ENCODE data around the gene ABTB2.

ABTB2 gene

DNA sequence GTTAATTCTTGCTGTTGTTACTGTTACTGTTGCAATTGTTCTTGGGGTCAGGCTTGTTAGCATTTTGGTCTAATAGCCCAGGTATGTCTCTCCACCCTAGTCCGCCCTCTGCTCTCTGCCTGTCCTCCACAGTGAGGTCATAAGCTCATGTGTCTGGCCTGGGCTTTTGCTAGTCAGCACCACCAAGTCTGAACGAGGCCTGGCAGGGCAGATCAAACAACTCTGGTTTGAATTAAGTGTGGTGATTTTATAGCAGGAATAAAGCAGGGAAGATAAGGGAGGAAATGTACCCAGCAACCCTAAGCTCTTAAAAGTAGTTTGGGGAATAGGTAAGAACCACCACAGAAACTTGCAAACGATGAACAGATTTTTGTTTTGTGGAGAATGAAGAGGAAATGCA is 98.7 kb downstream of the ABTB2 start:
- no peaks in the 10 kb centered on the region for H3K27me3 ChIP-seq (ENCODE audit: insufficient read depth, poor library complexity, severe bottlenecking)
- no peak overlapping the region for H3K27ac ChIP-seq (replicated peaks)
- TF ChIP-seq, protein P1, sequence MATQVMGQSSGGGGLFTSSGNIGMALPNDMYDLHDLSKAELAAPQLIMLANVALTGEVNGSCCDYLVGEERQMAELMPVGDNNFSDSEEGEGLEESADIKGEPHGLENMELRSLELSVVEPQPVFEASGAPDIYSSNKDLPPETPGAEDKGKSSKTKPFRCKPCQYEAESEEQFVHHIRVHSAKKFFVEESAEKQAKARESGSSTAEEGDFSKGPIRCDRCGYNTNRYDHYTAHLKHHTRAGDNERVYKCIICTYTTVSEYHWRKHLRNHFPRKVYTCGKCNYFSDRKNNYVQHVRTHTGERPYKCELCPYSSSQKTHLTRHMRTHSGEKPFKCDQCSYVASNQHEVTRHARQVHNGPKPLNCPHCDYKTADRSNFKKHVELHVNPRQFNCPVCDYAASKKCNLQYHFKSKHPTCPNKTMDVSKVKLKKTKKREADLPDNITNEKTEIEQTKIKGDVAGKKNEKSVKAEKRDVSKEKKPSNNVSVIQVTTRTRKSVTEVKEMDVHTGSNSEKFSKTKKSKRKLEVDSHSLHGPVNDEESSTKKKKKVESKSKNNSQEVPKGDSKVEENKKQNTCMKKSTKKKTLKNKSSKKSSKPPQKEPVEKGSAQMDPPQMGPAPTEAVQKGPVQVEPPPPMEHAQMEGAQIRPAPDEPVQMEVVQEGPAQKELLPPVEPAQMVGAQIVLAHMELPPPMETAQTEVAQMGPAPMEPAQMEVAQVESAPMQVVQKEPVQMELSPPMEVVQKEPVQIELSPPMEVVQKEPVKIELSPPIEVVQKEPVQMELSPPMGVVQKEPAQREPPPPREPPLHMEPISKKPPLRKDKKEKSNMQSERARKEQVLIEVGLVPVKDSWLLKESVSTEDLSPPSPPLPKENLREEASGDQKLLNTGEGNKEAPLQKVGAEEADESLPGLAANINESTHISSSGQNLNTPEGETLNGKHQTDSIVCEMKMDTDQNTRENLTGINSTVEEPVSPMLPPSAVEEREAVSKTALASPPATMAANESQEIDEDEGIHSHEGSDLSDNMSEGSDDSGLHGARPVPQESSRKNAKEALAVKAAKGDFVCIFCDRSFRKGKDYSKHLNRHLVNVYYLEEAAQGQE (IDR thresholded peaks at IDR 0.05; ENCODE audit: insufficient replicate concordance, low read depth): no peak
- TF ChIP-seq, protein P2, sequence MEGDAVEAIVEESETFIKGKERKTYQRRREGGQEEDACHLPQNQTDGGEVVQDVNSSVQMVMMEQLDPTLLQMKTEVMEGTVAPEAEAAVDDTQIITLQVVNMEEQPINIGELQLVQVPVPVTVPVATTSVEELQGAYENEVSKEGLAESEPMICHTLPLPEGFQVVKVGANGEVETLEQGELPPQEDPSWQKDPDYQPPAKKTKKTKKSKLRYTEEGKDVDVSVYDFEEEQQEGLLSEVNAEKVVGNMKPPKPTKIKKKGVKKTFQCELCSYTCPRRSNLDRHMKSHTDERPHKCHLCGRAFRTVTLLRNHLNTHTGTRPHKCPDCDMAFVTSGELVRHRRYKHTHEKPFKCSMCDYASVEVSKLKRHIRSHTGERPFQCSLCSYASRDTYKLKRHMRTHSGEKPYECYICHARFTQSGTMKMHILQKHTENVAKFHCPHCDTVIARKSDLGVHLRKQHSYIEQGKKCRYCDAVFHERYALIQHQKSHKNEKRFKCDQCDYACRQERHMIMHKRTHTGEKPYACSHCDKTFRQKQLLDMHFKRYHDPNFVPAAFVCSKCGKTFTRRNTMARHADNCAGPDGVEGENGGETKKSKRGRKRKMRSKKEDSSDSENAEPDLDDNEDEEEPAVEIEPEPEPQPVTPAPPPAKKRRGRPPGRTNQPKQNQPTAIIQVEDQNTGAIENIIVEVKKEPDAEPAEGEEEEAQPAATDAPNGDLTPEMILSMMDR (IDR thresholded peaks at IDR 0.05; ENCODE audit: insufficient read depth, low read length): no peak
- TF ChIP-seq POLR2AphosphoS5 (IDR thresholded peaks at IDR 0.05; ENCODE audit: low read depth) (no peak), SPI1 (IDR thresholded peaks at IDR 0.05; ENCODE audit: borderline replicate concordance, low read depth) (no peak), GABPA (IDR thresholded peaks at IDR 0.05; ENCODE audit: low read depth) (no peak)
- DNase-seq (ENCODE audit: low read depth in 1 of 2, low spot score in 1 of 2): no peak
- no peak overlapping the region for H3K4me3 ChIP-seq (replicated peaks; ENCODE audit: insufficient read depth, low read length)

DNA sequence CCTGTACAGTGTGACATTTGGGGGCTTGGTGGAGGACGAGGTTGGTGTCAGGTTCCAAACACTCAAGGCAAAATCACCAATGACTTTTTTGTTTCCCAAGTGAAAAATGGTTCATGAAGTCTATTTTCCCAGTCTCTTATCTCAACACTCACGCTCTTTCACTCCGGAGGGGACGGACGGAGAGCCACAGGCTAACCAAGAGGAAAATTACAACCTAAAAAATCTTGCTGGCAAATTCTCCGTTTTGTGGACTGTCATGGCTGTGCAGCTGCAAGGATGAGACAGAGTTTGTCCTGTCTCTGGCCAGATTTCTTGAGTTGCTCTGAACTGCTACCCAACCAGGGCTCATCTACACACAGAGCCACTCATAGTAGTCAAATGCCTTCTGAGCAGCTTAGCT is 101.2 kb downstream of the ABTB2 start:
- DNase-seq (ENCODE audit: low read depth in 1 of 2, low spot score in 1 of 2): no peak
- Histone ChIP-seq H3K27me3 (ENCODE audit: insufficient read depth, poor library complexity, severe bottlenecking) (no peaks in the 10 kb centered on the region), H3K4me3 (replicated peaks; ENCODE audit: insufficient read depth, low read length) (no peak overlapping the region), H3K27ac (replicated peaks) (no peak overlapping the region)
- TF ChIP-seq, protein P2 (IDR thresholded peaks at IDR 0.05; ENCODE audit: insufficient read depth, low read length): no peak
- TF ChIP-seq GABPA (IDR thresholded peaks at IDR 0.05; ENCODE audit: low read depth) (no peak), POLR2AphosphoS5 (IDR thresholded peaks at IDR 0.05; ENCODE audit: low read depth) (no peak), SPI1 (IDR thresholded peaks at IDR 0.05; ENCODE audit: borderline replicate concordance, low read depth) (no peak)
- TF ChIP-seq, protein P1 (IDR thresholded peaks at IDR 0.05; ENCODE audit: insufficient replicate concordance, low read depth): no peak

DNA sequence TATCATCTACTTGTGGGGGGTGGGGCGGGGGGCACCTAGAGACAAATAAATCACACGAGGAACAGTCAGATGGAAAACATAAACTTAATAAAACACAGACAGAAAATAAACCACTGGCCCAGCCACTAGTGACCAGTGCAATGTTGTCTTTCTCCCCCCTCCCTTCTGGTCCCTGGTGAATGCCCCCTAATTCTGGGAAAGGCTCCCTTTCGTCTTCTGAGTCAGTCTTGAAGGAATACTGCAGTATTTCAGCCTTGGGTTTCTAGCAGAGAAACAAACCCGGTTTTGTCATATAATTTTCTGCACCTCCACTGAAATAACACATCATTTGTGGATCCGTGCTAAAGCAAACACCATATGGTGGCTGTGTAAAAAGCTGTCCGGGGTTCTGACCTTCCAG is 101.7 kb downstream of the ABTB2 start:
- Histone ChIP-seq H3K27ac (replicated peaks) (no peak overlapping the region), H3K4me3 (replicated peaks; ENCODE audit: insufficient read depth, low read length) (no peak overlapping the region), H3K27me3 (ENCODE audit: insufficient read depth, poor library complexity, severe bottlenecking) (no peaks in the 10 kb centered on the region)
- TF ChIP-seq GABPA (IDR thresholded peaks at IDR 0.05; ENCODE audit: low read depth) (no peak), SPI1 (IDR thresholded peaks at IDR 0.05; ENCODE audit: borderline replicate concordance, low read depth) (no peak)
- TF ChIP-seq, protein P1 (IDR thresholded peaks at IDR 0.05; ENCODE audit: insufficient replicate concordance, low read depth): no peak
- DNase-seq (ENCODE audit: low read depth in 1 of 2, low spot score in 1 of 2): no peak
